ENCODE data around the gene SLC38A1.

- TF ChIP-seq CTCF (IDR thresholded peaks at IDR 0.05; ENCODE audit: low read depth, low read length) = no peak
- no peak for TF ChIP-seq POLR2A (IDR thresholded peaks at IDR 0.05; ENCODE audit: extremely low read depth, insufficient read length)
- no peak for TF ChIP-seq MAX (IDR thresholded peaks at IDR 0.05; ENCODE audit: low read depth, low read length)
- no peak for TF ChIP-seq MYC (IDR thresholded peaks at IDR 0.05; ENCODE audit: low read depth, low read length)
These were observed 110.3 kb downstream of the SLC38A1 start for GRCh38 chr12:46158501-46158900.

Measured in NB4 (cell line).